SK-N-SH (cell line): ENCODE data around the gene IQGAP1. TPM values are rescaled to one million over a fixed set of nuclear protein-coding genes. Genes with fewer than 3 reads are reported as not detected.
A peak's percentile ranks its signal among the peaks of the same experiment; 100 is the strongest.

Experiments used
- CTCF ChIA-PET: fragments of 300-600, 350-600 bp; formaldehyde crosslinking; extraction: SDS; loops from one replicate; lab custom pipeline; 2021; lab: Yijun Ruan, JAX
- POLR2A ChIA-PET: fragments of 350-600 bp; sonication (Branson Sonifier 250); formaldehyde crosslinking; extraction: SDS; loops from one replicate; lab custom pipeline; 2020; ENCODE audit warnings: antibody characterized with exemption, inconsistent platforms; lab: Yijun Ruan, JAX
- DNase-seq: peaks from one replicate; pipeline ENCODE4 v3.0.0; 2012
- H2AFZ ChIP-seq: fragments of 200-600 bp; sonication (generic); 2 replicates; pipeline ENCODE4 v1.8.1; 2016; ENCODE audit warnings: antibody characterized with exemption, mild to moderate bottlenecking, low read depth
- H3F3A ChIP-seq: fragments of 200-600 bp; sonication (generic); replicated peaks from 2 replicates; pipeline ENCODE3; 2016; ENCODE audit warnings: antibody characterized with exemption, mild to moderate bottlenecking; ENCODE audit not compliant: insufficient read depth
- H3K27ac ChIP-seq, 2 experiments: fragments of 200-500 bp in 1 of 2; fragments of 200-600 bp in 1 of 2; sonication (Bioruptor generic) in 1 of 2; sonication (generic), shearing (Covaris generic) in 1 of 2; 2 replicates each; pipeline versions ENCODE4 v1.5.1 to v1.6.1; 2014 to 2016; ENCODE audit warnings: low read depth in 2 of 2, inconsistent platforms in 1 of 2, low read length in 1 of 2, mild to moderate bottlenecking in 1 of 2, mixed read lengths in 1 of 2
- H3K27me3 ChIP-seq: fragments of 200-600 bp; sonication (generic), shearing (Covaris generic); 2 replicates; pipeline ENCODE4 v1.6.1; 2016; ENCODE audit warnings: mixed run types; ENCODE audit not compliant: insufficient read depth
- H3K36me3 ChIP-seq, 2 experiments: fragments of 200-500 bp in 1 of 2; fragments of 200-600 bp in 1 of 2; sonication (Bioruptor generic) in 1 of 2; sonication (generic) in 1 of 2; replicated peaks in 1 of 2; 2 replicates each; pipeline versions ENCODE3 to v1.5.1; 2014 to 2016; ENCODE audit warnings: low read length in 1 of 2, mild to moderate bottlenecking in 1 of 2; ENCODE audit not compliant: insufficient read depth in 2 of 2, control insufficient read depth in 1 of 2
- H3K4me1 ChIP-seq, 2 experiments: fragments of 200-500 bp in 1 of 2; fragments of 200-600 bp in 1 of 2; sonication (Bioruptor generic) in 1 of 2; sonication (generic), shearing (Covaris generic) in 1 of 2; 2 replicates each; pipeline versions ENCODE4 v1.5.1 to v1.6.1; 2014 to 2016; ENCODE audit warnings: low read depth in 1 of 2, low read length in 1 of 2, mixed run types in 1 of 2; ENCODE audit not compliant: insufficient read depth in 2 of 2, control insufficient read depth in 1 of 2
- H3K4me2 ChIP-seq: fragments of 200-600 bp; sonication (generic), shearing (Covaris generic); 2 replicates; pipeline ENCODE4 v1.6.1; 2017; ENCODE audit warnings: mixed run types
- H3K4me3 ChIP-seq, 2 experiments: fragments of 200-500 bp in 1 of 2; fragments of 200-600 bp in 1 of 2; sonication (Bioruptor generic) in 1 of 2; sonication (generic), shearing (Covaris generic) in 1 of 2; 2 replicates each; pipeline versions ENCODE4 v1.5.1 to v1.8.1; 2014 to 2016; ENCODE audit warnings: low read depth in 2 of 2, inconsistent platforms in 1 of 2, low read length in 1 of 2, mild to moderate bottlenecking in 1 of 2, mixed read lengths in 1 of 2, moderate library complexity in 1 of 2
- H3K79me2 ChIP-seq: fragments of 200-600 bp; sonication (generic); 2 replicates; pipeline ENCODE4 v1.8.1; 2017; ENCODE audit warnings: mild to moderate bottlenecking; ENCODE audit not compliant: insufficient read depth
- H3K9ac ChIP-seq: fragments of 200-600 bp; sonication (generic); 2 replicates; pipeline ENCODE4 v1.6.1; 2017; ENCODE audit warnings: mixed run types
- H3K9me2 ChIP-seq: fragments of 200-600 bp; sonication (generic); 2 replicates; pipeline ENCODE4 v1.6.1; 2017; ENCODE audit warnings: mixed run types
- H3K9me3 ChIP-seq: fragments of 200-600 bp; sonication (generic); 2 replicates; pipeline ENCODE4 v1.6.1; 2017; ENCODE audit warnings: mixed run types, mild to moderate bottlenecking, moderate library complexity
- H4K20me1 ChIP-seq: fragments of 200-600 bp; sonication (generic); 2 replicates; pipeline ENCODE4 v1.6.1; 2017; ENCODE audit warnings: mild to moderate bottlenecking, mixed run types; ENCODE audit not compliant: insufficient read depth
- ELF1 ChIP-seq: IDR thresholded peaks from 2 replicates; pipeline ENCODE4 v1.4.0; 2012
- EZH2phosphoT487 ChIP-seq: fragments of 200-600 bp; sonication (generic); IDR thresholded peaks from 2 replicates; pipeline ENCODE4 v1.6.1; 2017; ENCODE audit warnings: low read depth, mixed run types, mild to moderate bottlenecking, antibody characterized with exemption, moderate library complexity, borderline replicate concordance
- FOXJ3 ChIP-seq: sonication (generic); formaldehyde crosslinking; IDR thresholded peaks from 2 replicates; pipeline ENCODE4 v1.5.1; 2020; ENCODE audit warnings: mild to moderate bottlenecking, missing genetic modification reagents
- GATA2 ChIP-seq: sonication (generic); formaldehyde crosslinking; IDR thresholded peaks from 2 replicates; pipeline ENCODE4 v1.5.0; 2020; ENCODE audit warnings: mild to moderate bottlenecking, missing genetic modification reagents
- MXI1 ChIP-seq: IDR thresholded peaks from 2 replicates; pipeline ENCODE4 v1.6.1; 2012; ENCODE audit warnings: mild to moderate bottlenecking, low read depth, low read length, improper control_type of control experiment
- NFIC ChIP-seq: IDR thresholded peaks from 2 replicates; pipeline ENCODE4 v1.4.0; 2012; ENCODE audit warnings: borderline replicate concordance
- PBX3 ChIP-seq: IDR thresholded peaks from 2 replicates; pipeline ENCODE4; 2012
- REST ChIP-seq: IDR thresholded peaks from 2 replicates; pipeline ENCODE4 v1.6.1; 2012; ENCODE audit warnings: mild to moderate bottlenecking, low read depth, low read length, moderate library complexity
- SIN3A ChIP-seq: IDR thresholded peaks from 2 replicates; pipeline ENCODE4 v1.6.1; 2012; ENCODE audit warnings: low read depth, mild to moderate bottlenecking, low read length, moderate library complexity, borderline replicate concordance
- TAF1 ChIP-seq: IDR thresholded peaks from 2 replicates; pipeline ENCODE4 v1.6.1; 2012; ENCODE audit warnings: low read depth, mild to moderate bottlenecking, low read length, moderate library complexity, borderline replicate concordance
- USF1 ChIP-seq: IDR thresholded peaks from 2 replicates; pipeline ENCODE4 v1.4.0; 2012; ENCODE audit warnings: low read depth, borderline replicate concordance
- WGBS: methylation state at CpG from one replicate; pipeline ENCODE4 v1.1.6; 2017; ENCODE audit warnings: low lambda C conversion rate; 5-methylcytosine and 5-hydroxymethylcytosine counted together
- polyA plus RNA-seq, 3 experiments: library from polyadenylated mRNA; depleted of rRNA; stranded (reverse); fragments of >200 nt; gene quantifications; 2 replicates each; pipeline ENCODE4 v1.2.3, GENCODE V29; 2012

IQGAP1 gene
- polyA plus RNA-seq, 1 of the 3 experiments (the other 2 are of a cell fraction), result 56.5 TPM

- TF ChIP-seq REST (no peak), ELF1 (no peak), GATA2 (no peak), PBX3 (peak; percentile 99)
Observed at GRCh38 chr15:90352107-90352893, 35.7 kb upstream of the IQGAP1 start, which contains the start of gene ZNF774 (continued).

GRCh38 chr15:90354986-90355385 is 33.1 kb upstream of the IQGAP1 start:
- peaks cover 4 to 5% of the 10 kb centered on the region in 2 experiments; a peak in 1 of 4 replicates for H3K4me1 ChIP-seq
- DNase-seq, result no peak
- H3K79me2 ChIP-seq, result no peaks in the 10 kb centered on the region
- no peak overlapping the region for H3K4me3 ChIP-seq
- H3K9ac ChIP-seq, result no peak overlapping the region
- no peak overlapping the region for H3K27ac ChIP-seq
- TF ChIP-seq SIN3A (no peak), MXI1 (no peak), NFIC (no peak), FOXJ3 (CRISPR knock-in tag) (no peak), EZH2phosphoT487 (no peak), TAF1 (no peak), USF1 (no peak)
- H3K36me3 ChIP-seq, result peaks cover 0 to 6% of the 10 kb centered on the region in 2 experiments
- H3K4me2 ChIP-seq, result no peak overlapping the region
- CTCF ChIA-PET, result interaction anchor here (2.1 kb wide), 1 partner anchor 10 kb away, joined by 5 read pairs; no protein-coding TSS in a partner anchor
- no peaks in the 10 kb centered on the region for H3K9me2 ChIP-seq
- no peak overlapping the region for H2AFZ ChIP-seq
- peaks cover 10% of the 10 kb centered on the region for H3F3A ChIP-seq
- no peaks in the 10 kb centered on the region for H3K9me3 ChIP-seq
- WGBS, result 90% methylated on average over 2 of the region's 2 CpGs
- no peaks in the 10 kb centered on the region for H3K27me3 ChIP-seq
- no peaks in the 10 kb centered on the region for H4K20me1 ChIP-seq
- POLR2A ChIA-PET, result no interaction called here
